ENCODE data around the gene ELFN2.

Gene ELFN2

DNA sequence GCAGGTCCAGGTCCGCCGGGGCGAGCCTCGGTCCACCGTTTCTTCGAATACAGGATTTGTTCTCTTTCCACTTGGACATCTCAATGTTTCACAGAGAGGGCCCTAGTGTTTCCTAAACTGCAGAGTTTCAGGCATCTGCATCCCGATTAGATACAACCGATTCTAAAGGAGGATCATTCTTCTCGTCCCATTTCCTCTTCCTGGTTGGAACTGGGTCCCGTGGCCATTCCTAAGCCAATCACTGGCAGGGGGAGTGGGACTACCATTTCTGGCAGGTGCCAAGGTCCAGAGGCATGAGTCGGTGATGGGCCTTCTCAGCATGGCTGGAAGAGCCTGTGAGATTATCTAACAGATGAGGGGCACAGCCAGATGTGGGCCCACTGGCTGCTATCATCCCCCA lies 68.9 kb downstream of the ELFN2 start:
- H3K36me3 ChIP-seq (ENCODE audit: control insufficient read depth in 4 of 4, insufficient read depth in 4 of 4, low read length in 3 of 4), result no peaks in the 10 kb centered on the region
- H3K27ac ChIP-seq (ENCODE audit: insufficient read depth in 1 of 2, low read depth in 1 of 2, low read length in 2 of 2, poor library complexity in 1 of 2, severe bottlenecking in 2 of 2), result no peak overlapping the region
- ChIA-PET POLR2A (no interaction called here), CTCF (no interaction called here)
- H3K4me1 ChIP-seq (ENCODE audit: control extremely low read depth in 1 of 4, control insufficient read depth in 4 of 4, insufficient read depth in 4 of 4, low read length in 3 of 4), result peaks cover 0 to 26% (median 4%) of the 10 kb centered on the region in 4 experiments
- DNase-seq, result no peak
- no peaks in the 10 kb centered on the region for H3K9me3 ChIP-seq (ENCODE audit: control extremely low read depth in 1 of 5, control insufficient read depth in 4 of 5, insufficient read depth in 2 of 5, low read depth in 1 of 5, low read length in 4 of 5)
- peaks cover 0 to 3% (median 0%) of the 10 kb centered on the region in 5 experiments for H3K27me3 ChIP-seq (replicated peaks in 2 of 5; ENCODE audit: control insufficient read depth in 4 of 5, insufficient read depth in 5 of 5, low read length in 4 of 5)
- no peak overlapping the region for H3K4me3 ChIP-seq (ENCODE audit: control insufficient read depth in 1 of 7, extremely low read depth in 1 of 7, insufficient read depth in 4 of 7, low read depth in 2 of 7, low read length in 6 of 7)
- 95% methylated on average over 11 of the region's 11 CpGs for WGBS (ENCODE audit: insufficient coverage)

GRCh38 chr22:37357446-37358075 lies 69.7 kb downstream of the ELFN2 start:
- H3K27ac ChIP-seq (ENCODE audit: insufficient read depth in 1 of 2, low read depth in 1 of 2, low read length in 2 of 2, poor library complexity in 1 of 2, severe bottlenecking in 2 of 2), result no peak overlapping the region
- peaks cover 0 to 26% (median 4%) of the 10 kb centered on the region in 4 experiments for H3K4me1 ChIP-seq (ENCODE audit: control extremely low read depth in 1 of 4, control insufficient read depth in 4 of 4, insufficient read depth in 4 of 4, low read length in 3 of 4)
- H3K9me3 ChIP-seq (ENCODE audit: control extremely low read depth in 1 of 5, control insufficient read depth in 4 of 5, insufficient read depth in 2 of 5, low read depth in 1 of 5, low read length in 4 of 5), result no peaks in the 10 kb centered on the region
- peaks cover 0 to 3% (median 0%) of the 10 kb centered on the region in 5 experiments for H3K27me3 ChIP-seq (replicated peaks in 2 of 5; ENCODE audit: control insufficient read depth in 4 of 5, insufficient read depth in 5 of 5, low read length in 4 of 5)
- ChIA-PET CTCF (interaction anchor here (0.8 to 1.2 kb wide), 2 partner anchors 40 to 71 kb away, joined by 3 to 5 read pairs; no protein-coding TSS in a partner anchor), POLR2A (no interaction called here)
- no peaks in the 10 kb centered on the region for H3K36me3 ChIP-seq (ENCODE audit: control insufficient read depth in 4 of 4, insufficient read depth in 4 of 4, low read length in 3 of 4)
- 89% methylated on average over 9 of the region's 10 CpGs for WGBS (ENCODE audit: insufficient coverage)
- H3K4me3 ChIP-seq (ENCODE audit: control insufficient read depth in 1 of 7, extremely low read depth in 1 of 7, insufficient read depth in 4 of 7, low read depth in 2 of 7, low read length in 6 of 7), result no peak overlapping the region
- no peak for DNase-seq

- CTCF ChIA-PET, result interaction anchor here (0.8 to 1.2 kb wide), 2 partner anchors 39 to 72 kb away, joined by 3 to 5 read pairs; no protein-coding TSS in a partner anchor
- WGBS (ENCODE audit: insufficient coverage), result 95% methylated on average over 8 of the region's 8 CpGs
- peaks cover 0 to 3% (median 0%) of the 10 kb centered on the region in 5 experiments for H3K27me3 ChIP-seq (replicated peaks in 2 of 5; ENCODE audit: control insufficient read depth in 4 of 5, insufficient read depth in 5 of 5, low read length in 4 of 5)
Observed at GRCh38 chr22:37356922-37357321, 70.4 kb downstream of the ELFN2 start.

GRCh38 chr22:37355174-37355573 lies 72.1 kb downstream of the ELFN2 start:
- H3K27me3 ChIP-seq (replicated peaks in 2 of 5; ENCODE audit: control insufficient read depth in 4 of 5, insufficient read depth in 5 of 5, low read length in 4 of 5), result peaks cover 0 to 3% (median 0%) of the 10 kb centered on the region in 5 experiments
- H3K4me1 ChIP-seq (ENCODE audit: control extremely low read depth in 1 of 4, control insufficient read depth in 4 of 4, insufficient read depth in 4 of 4, low read length in 3 of 4), result peaks cover 0 to 8% (median 0%) of the 10 kb centered on the region in 4 experiments
- CTCF ChIA-PET, result no interaction called here
- no peak for DNase-seq
- POLR2A ChIA-PET, result no interaction called here
- 95% methylated on average over 14 of the region's 14 CpGs for WGBS (ENCODE audit: insufficient coverage)
- no peak overlapping the region for H3K4me3 ChIP-seq (ENCODE audit: control insufficient read depth in 1 of 7, extremely low read depth in 1 of 7, insufficient read depth in 4 of 7, low read depth in 2 of 7, low read length in 6 of 7)
- no peak overlapping the region for H3K27ac ChIP-seq (ENCODE audit: insufficient read depth in 1 of 2, low read depth in 1 of 2, low read length in 2 of 2, poor library complexity in 1 of 2, severe bottlenecking in 2 of 2)
- H3K36me3 ChIP-seq (ENCODE audit: control insufficient read depth in 4 of 4, insufficient read depth in 4 of 4, low read length in 3 of 4), result no peaks in the 10 kb centered on the region
- no peaks in the 10 kb centered on the region for H3K9me3 ChIP-seq (ENCODE audit: control extremely low read depth in 1 of 5, control insufficient read depth in 4 of 5, insufficient read depth in 2 of 5, low read depth in 1 of 5, low read length in 4 of 5)

More at GRCh38 chr22:37356922-37357321, 70.4 kb downstream of the ELFN2 start:
- H3K27ac ChIP-seq (ENCODE audit: insufficient read depth in 1 of 2, low read depth in 1 of 2, low read length in 2 of 2, poor library complexity in 1 of 2, severe bottlenecking in 2 of 2), result no peak overlapping the region
- H3K4me1 ChIP-seq (ENCODE audit: control extremely low read depth in 1 of 4, control insufficient read depth in 4 of 4, insufficient read depth in 4 of 4, low read length in 3 of 4), result peaks cover 0 to 24% (median 4%) of the 10 kb centered on the region in 4 experiments
- DNase-seq, result no peak
- no peak overlapping the region for H3K4me3 ChIP-seq (ENCODE audit: control insufficient read depth in 1 of 7, extremely low read depth in 1 of 7, insufficient read depth in 4 of 7, low read depth in 2 of 7, low read length in 6 of 7)
- POLR2A ChIA-PET, result no interaction called here
- no peaks in the 10 kb centered on the region for H3K36me3 ChIP-seq (ENCODE audit: control insufficient read depth in 4 of 4, insufficient read depth in 4 of 4, low read length in 3 of 4)
- no peaks in the 10 kb centered on the region for H3K9me3 ChIP-seq (ENCODE audit: control extremely low read depth in 1 of 5, control insufficient read depth in 4 of 5, insufficient read depth in 2 of 5, low read depth in 1 of 5, low read length in 4 of 5)

DNA sequence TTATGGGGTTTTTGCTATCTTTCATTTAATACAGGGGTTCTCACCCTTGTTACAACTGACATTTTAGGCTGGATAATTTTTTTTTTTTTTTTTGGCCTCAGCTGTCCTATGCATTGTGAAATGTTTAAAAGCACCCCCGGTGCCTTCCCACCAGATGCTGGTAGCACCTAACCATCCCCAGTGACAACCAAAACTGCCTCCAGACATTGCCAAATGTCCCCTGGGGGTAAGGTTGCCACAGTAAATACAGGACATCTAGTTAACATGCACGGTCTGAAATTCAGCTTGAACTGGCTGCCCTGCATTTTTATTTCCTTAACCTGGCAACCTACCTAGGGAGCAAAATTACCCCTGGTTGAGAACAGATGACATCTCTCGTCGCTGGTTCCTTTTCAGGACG lies 72.6 kb downstream of the ELFN2 start:
- 100% methylated on average over 4 of the region's 5 CpGs for WGBS (ENCODE audit: insufficient coverage)
- CTCF ChIA-PET, result no interaction called here

GRCh38 chr22:37354261-37354660 lies 73.0 kb downstream of the ELFN2 start:
- no peaks in the 10 kb centered on the region for H3K4me1 ChIP-seq (ENCODE audit: control extremely low read depth in 1 of 4, control insufficient read depth in 4 of 4, insufficient read depth in 4 of 4, low read length in 3 of 4)
- ChIA-PET POLR2A (no interaction called here), CTCF (no interaction called here)
- H3K9me3 ChIP-seq (ENCODE audit: control extremely low read depth in 1 of 5, control insufficient read depth in 4 of 5, insufficient read depth in 2 of 5, low read depth in 1 of 5, low read length in 4 of 5), result no peaks in the 10 kb centered on the region
- no peak overlapping the region for H3K27ac ChIP-seq (ENCODE audit: insufficient read depth in 1 of 2, low read depth in 1 of 2, low read length in 2 of 2, poor library complexity in 1 of 2, severe bottlenecking in 2 of 2)
- peaks cover 0 to 4% (median 0%) of the 10 kb centered on the region in 5 experiments for H3K27me3 ChIP-seq (replicated peaks in 2 of 5; ENCODE audit: control insufficient read depth in 4 of 5, insufficient read depth in 5 of 5, low read length in 4 of 5)
- no peak overlapping the region for H3K4me3 ChIP-seq (ENCODE audit: control insufficient read depth in 1 of 7, extremely low read depth in 1 of 7, insufficient read depth in 4 of 7, low read depth in 2 of 7, low read length in 6 of 7)
- no CpG with 5 or more reads among the region's 4 CpGs for WGBS (ENCODE audit: insufficient coverage)
- H3K36me3 ChIP-seq (ENCODE audit: control insufficient read depth in 4 of 4, insufficient read depth in 4 of 4, low read length in 3 of 4), result no peaks in the 10 kb centered on the region
- DNase-seq, result no peak

More for the DNA sequence above, 72.6 kb downstream of the ELFN2 start:
- no peak for DNase-seq
- POLR2A ChIA-PET, result no interaction called here
- H3K36me3 ChIP-seq (ENCODE audit: control insufficient read depth in 4 of 4, insufficient read depth in 4 of 4, low read length in 3 of 4), result no peaks in the 10 kb centered on the region
- H3K27me3 ChIP-seq (replicated peaks in 2 of 5; ENCODE audit: control insufficient read depth in 4 of 5, insufficient read depth in 5 of 5, low read length in 4 of 5), result peaks cover 0 to 3% (median 0%) of the 10 kb centered on the region in 5 experiments
- no peaks in the 10 kb centered on the region for H3K9me3 ChIP-seq (ENCODE audit: control extremely low read depth in 1 of 5, control insufficient read depth in 4 of 5, insufficient read depth in 2 of 5, low read depth in 1 of 5, low read length in 4 of 5)
- H3K4me1 ChIP-seq (ENCODE audit: control extremely low read depth in 1 of 4, control insufficient read depth in 4 of 4, insufficient read depth in 4 of 4, low read length in 3 of 4), result peaks cover 0 to 4% (median 0%) of the 10 kb centered on the region in 4 experiments
- H3K27ac ChIP-seq (ENCODE audit: insufficient read depth in 1 of 2, low read depth in 1 of 2, low read length in 2 of 2, poor library complexity in 1 of 2, severe bottlenecking in 2 of 2), result no peak overlapping the region
- no peak overlapping the region for H3K4me3 ChIP-seq (ENCODE audit: control insufficient read depth in 1 of 7, extremely low read depth in 1 of 7, insufficient read depth in 4 of 7, low read depth in 2 of 7, low read length in 6 of 7)

DNA sequence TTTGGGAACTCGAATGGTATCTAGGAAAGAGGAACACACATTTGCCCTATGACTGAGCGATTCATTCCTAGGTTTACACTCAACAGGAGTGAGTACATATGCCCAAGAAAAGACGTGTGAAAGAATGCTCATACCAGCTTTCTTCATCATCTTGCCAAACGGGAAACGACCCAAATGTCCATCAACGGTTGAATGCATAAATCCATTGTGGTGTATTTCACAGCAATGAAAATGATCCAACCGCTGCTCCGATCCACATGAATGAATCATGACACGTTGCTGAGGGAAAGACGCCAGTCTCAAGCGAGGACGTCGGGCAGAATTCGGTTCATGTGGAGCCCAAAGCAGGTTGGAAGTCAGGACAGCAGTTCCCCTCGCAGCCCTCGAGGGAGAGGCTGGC lies 73.4 kb downstream of the ELFN2 start:
- H3K36me3 ChIP-seq (ENCODE audit: control insufficient read depth in 4 of 4, insufficient read depth in 4 of 4, low read length in 3 of 4), result no peaks in the 10 kb centered on the region
- no peak for DNase-seq
- H3K27ac ChIP-seq (ENCODE audit: insufficient read depth in 1 of 2, low read depth in 1 of 2, low read length in 2 of 2, poor library complexity in 1 of 2, severe bottlenecking in 2 of 2), result no peak overlapping the region
- ChIA-PET POLR2A (no interaction called here), CTCF (interaction anchor here (1.5 kb wide), 1 partner anchor 48 kb away, joined by 3 read pairs; no protein-coding TSS in a partner anchor)
- 93% methylated on average over 16 of the region's 16 CpGs for WGBS (ENCODE audit: insufficient coverage)
- H3K4me3 ChIP-seq (ENCODE audit: control insufficient read depth in 1 of 7, extremely low read depth in 1 of 7, insufficient read depth in 4 of 7, low read depth in 2 of 7, low read length in 6 of 7), result no peak overlapping the region
- H3K27me3 ChIP-seq (replicated peaks in 2 of 5; ENCODE audit: control insufficient read depth in 4 of 5, insufficient read depth in 5 of 5, low read length in 4 of 5), result peaks cover 0 to 5% (median 0%) of the 10 kb centered on the region in 5 experiments
- H3K9me3 ChIP-seq (ENCODE audit: control extremely low read depth in 1 of 5, control insufficient read depth in 4 of 5, insufficient read depth in 2 of 5, low read depth in 1 of 5, low read length in 4 of 5), result no peaks in the 10 kb centered on the region
- H3K4me1 ChIP-seq (ENCODE audit: control extremely low read depth in 1 of 4, control insufficient read depth in 4 of 4, insufficient read depth in 4 of 4, low read length in 3 of 4), result no peaks in the 10 kb centered on the region

Measured in common myeloid progenitor, CD34-positive (primary cell).